IMR-90 (cell line): Measurements from ENCODE around the gene KAT2B. TPM values are rescaled to one million over a fixed set of nuclear protein-coding genes. Genes with fewer than 3 reads are reported as not detected.

ENCODE experiments used
- ATAC-seq: fragments of 200-7000 bp; cut with Tn5 transposase; 2 replicates; pipeline ENCODE4 v1.9.1; 2020; ENCODE audit warnings: low read depth, mild to moderate bottlenecking, moderate library complexity
- BruUV-seq: library from RNA; stranded (reverse); fragments of 400-500 nt; replicated peaks from 2 replicates; lab custom pipeline; 2021; lab: Mats Ljungman, UMichigan
- CTCF ChIA-PET: fragments of 300-600 bp; formaldehyde crosslinking; extraction: SDS; loops from one replicate; lab custom pipeline; 2021; ENCODE audit warnings: antibody characterized with exemption; lab: Yijun Ruan, JAX
- POLR2A ChIA-PET: fragments of 300-600 bp; sonication (Branson Sonifier 250); formaldehyde crosslinking; loops from one replicate; lab custom pipeline; 2022; ENCODE audit warnings: antibody characterized with exemption; ENCODE audit not compliant: unreplicated experiment; lab: Charles Lee
- DNase-seq: peaks from one replicate; pipeline ENCODE4 v3.0.0; 2013
- H2AFZ ChIP-seq: replicated peaks from 2 replicates; pipeline ENCODE3; 2013; ENCODE audit warnings: low read length, mild to moderate bottlenecking; ENCODE audit not compliant: poor library complexity
- H2AK5ac ChIP-seq: 2 replicates; pipeline ENCODE4 v1.6.1; 2013; ENCODE audit warnings: low read depth, low read length, inconsistent platforms
- H2AK9ac ChIP-seq: replicated peaks from 2 replicates; pipeline ENCODE3; 2013; ENCODE audit warnings: mild to moderate bottlenecking, low read depth, low read length, moderate library complexity; ENCODE audit not compliant: poor library complexity
- H2BK120ac ChIP-seq: 2 replicates; pipeline ENCODE4 v1.6.1; 2013; ENCODE audit warnings: low read depth, low read length, inconsistent platforms
- H2BK15ac ChIP-seq: 3 replicates; pipeline ENCODE4 v1.6.1; 2013; ENCODE audit warnings: low read depth, low read length, inconsistent platforms
- H2BK20ac ChIP-seq: 2 replicates; pipeline ENCODE4 v1.6.1; 2013; ENCODE audit warnings: low read depth, mild to moderate bottlenecking, inconsistent platforms, low read length, moderate library complexity
- H2BK5ac ChIP-seq: 2 replicates; pipeline ENCODE4 v1.6.1; 2013; ENCODE audit warnings: mild to moderate bottlenecking, low read depth, low read length, inconsistent platforms; ENCODE audit not compliant: poor library complexity, severe bottlenecking
- H3K14ac ChIP-seq: replicated peaks from 2 replicates; pipeline ENCODE4 v1.6.1; 2013; ENCODE audit warnings: low read depth, low read length, inconsistent platforms
- H3K18ac ChIP-seq: 2 replicates; pipeline ENCODE4 v1.6.1; 2013; ENCODE audit warnings: low read depth, low read length, control low read depth
- H3K23ac ChIP-seq: 2 replicates; pipeline ENCODE4 v1.6.1; 2013; ENCODE audit warnings: low read depth, low read length, inconsistent platforms
- H3K27ac ChIP-seq: 2 replicates; pipeline ENCODE4 v1.5.1; 2013; ENCODE audit warnings: mild to moderate bottlenecking, control low read depth, low read length; ENCODE audit not compliant: insufficient read depth
- H3K27me3 ChIP-seq: 2 replicates; pipeline ENCODE4 v1.6.1; 2013; ENCODE audit warnings: low read length; ENCODE audit not compliant: control insufficient read depth, insufficient read depth
- H3K36me3 ChIP-seq: 2 replicates; pipeline ENCODE4 v1.6.1; 2013; ENCODE audit warnings: low read length, mixed read lengths; ENCODE audit not compliant: control insufficient read depth, insufficient read depth
- H3K4ac ChIP-seq: 2 replicates; pipeline ENCODE4 v1.6.1; 2013; ENCODE audit warnings: low read depth, low read length, inconsistent platforms
- H3K4me1 ChIP-seq: 2 replicates; pipeline ENCODE4 v1.6.1; 2013; ENCODE audit warnings: low read length, mixed read lengths; ENCODE audit not compliant: control insufficient read depth, insufficient read depth
- H3K4me2 ChIP-seq: 2 replicates; pipeline ENCODE4 v1.6.1; 2013; ENCODE audit warnings: low read depth, mild to moderate bottlenecking, control low read depth, low read length, moderate library complexity
- H3K4me3 ChIP-seq: 2 replicates; pipeline ENCODE4 v1.5.1; 2013; ENCODE audit warnings: low read depth, mild to moderate bottlenecking, control low read depth, low read length, moderate library complexity; ENCODE audit not compliant: insufficient read depth
- H3K56ac ChIP-seq: 2 replicates; pipeline ENCODE4 v1.6.1; 2013; ENCODE audit warnings: low read length, inconsistent platforms; ENCODE audit not compliant: insufficient read depth; ENCODE audit errors: extremely low read depth
- H3K79me1 ChIP-seq, 2 experiments: 2 replicates each; pipeline ENCODE4 v1.6.1; 2013; ENCODE audit warnings: low read length in 2 of 2, inconsistent platforms in 1 of 2, low read depth in 1 of 2
- H3K9ac ChIP-seq: 2 replicates; pipeline ENCODE4 v1.6.1; 2013; ENCODE audit warnings: low read depth, low read length, control low read depth
- H3K9me1 ChIP-seq: 2 replicates; pipeline ENCODE4 v1.6.1; 2013; ENCODE audit warnings: low read length, inconsistent platforms; ENCODE audit not compliant: insufficient read depth
- H3K9me3 ChIP-seq: 2 replicates; pipeline ENCODE4 v1.6.1; 2013; ENCODE audit warnings: low read length; ENCODE audit not compliant: control insufficient read depth, insufficient read depth
- H4K20me1 ChIP-seq: 2 replicates; pipeline ENCODE4 v1.6.1; 2013; ENCODE audit warnings: low read length, inconsistent platforms; ENCODE audit not compliant: insufficient read depth
- H4K5ac ChIP-seq: 2 replicates; pipeline ENCODE4 v1.6.1; 2013; ENCODE audit warnings: mild to moderate bottlenecking, low read depth, low read length, control low read depth
- H4K8ac ChIP-seq, 2 experiments: 2 replicates each; pipeline ENCODE4 v1.6.1; 2013; ENCODE audit warnings: low read depth in 2 of 2, low read length in 2 of 2, control low read depth in 1 of 2, inconsistent platforms in 1 of 2
- H4K91ac ChIP-seq: 2 replicates; pipeline ENCODE4 v1.6.1; 2013; ENCODE audit warnings: low read depth, low read length, inconsistent platforms; ENCODE audit not compliant: insufficient read depth
- CEBPB ChIP-seq: IDR thresholded peaks from 2 replicates; pipeline ENCODE4 v1.6.1; 2012; ENCODE audit warnings: low read depth, low read length, improper control_type of control experiment
- FOS ChIP-seq: fragments of 150-350 bp; IDR thresholded peaks from 2 replicates; pipeline ENCODE4 v1.6.1; 2016; ENCODE audit warnings: low read depth, low read length
- MAFK ChIP-seq: IDR thresholded peaks from 2 replicates; pipeline ENCODE4 v1.6.1; 2012; ENCODE audit warnings: low read depth, low read length, improper control_type of control experiment
- MAZ ChIP-seq: IDR thresholded peaks from 2 replicates; pipeline ENCODE4 v1.6.1; 2012; ENCODE audit warnings: low read depth, mild to moderate bottlenecking, low read length, improper control_type of control experiment, moderate library complexity, borderline replicate concordance
- MXI1 ChIP-seq: IDR thresholded peaks from 2 replicates; pipeline ENCODE4 v1.6.1; 2012; ENCODE audit warnings: low read depth, mild to moderate bottlenecking, low read length, moderate library complexity, borderline replicate concordance
- NFE2L2 ChIP-seq: fragments of 150-350 bp; IDR thresholded peaks from 2 replicates; pipeline ENCODE4 v1.6.1; 2016; ENCODE audit warnings: low read depth, mild to moderate bottlenecking, low read length
- POLR2A ChIP-seq: IDR thresholded peaks from 2 replicates; pipeline ENCODE4 v1.6.1; 2012; ENCODE audit warnings: mild to moderate bottlenecking, low read depth, low read length
- RAD21 ChIP-seq: IDR thresholded peaks from 2 replicates; pipeline ENCODE4 v1.6.1; 2012; ENCODE audit warnings: low read length, improper control_type of control experiment
- RCOR1 ChIP-seq: IDR thresholded peaks from 2 replicates; pipeline ENCODE4 v1.6.1; 2012; ENCODE audit warnings: mild to moderate bottlenecking, low read length, improper control_type of control experiment; ENCODE audit not compliant: insufficient replicate concordance
- RFX5 ChIP-seq: IDR thresholded peaks from 2 replicates; pipeline ENCODE4 v1.8.0; 2012; ENCODE audit warnings: low read depth, mild to moderate bottlenecking, low read length, moderate library complexity
- SMC3 ChIP-seq: fragments of 150-350 bp; IDR thresholded peaks from 2 replicates; pipeline ENCODE4 v1.6.1; 2016; ENCODE audit warnings: low read depth, mild to moderate bottlenecking, antibody characterized with exemption, low read length, moderate library complexity
- WGBS, 2 experiments: methylation state at CpG; one replicate each; pipeline versions ENCODE4 v1.1.5 to v1.1.7; 2013; ENCODE audit warnings: missing lambda C conversion rate in 2 of 2; ENCODE audit not compliant: insufficient read length in 1 of 2; ENCODE audit errors: extremely low coverage in 2 of 2; 5-methylcytosine and 5-hydroxymethylcytosine counted together
- dilution Hi-C: fragments of 300-500 bp; cut with HindIII; formaldehyde crosslinking; loops from one replicate; pipeline ENCODE4 v1.14.3; 2018; ENCODE audit warnings: low sequenced_read_pairs; ENCODE audit not compliant: unreplicated experiment
- in situ Hi-C: fragments of 300-500 bp; cut with MboI; formaldehyde crosslinking; loops from 3 replicates; pipeline ENCODE4 v1.14.3; 2019; ENCODE audit warnings: low sequenced_read_pairs, inconsistent platforms, mixed read lengths
- intact Hi-C: fragments of 100-400 bp; cut with micrococcal nuclease; formaldehyde crosslinking; loops from 2 replicates; pipeline ENCODE4 v1.10.0; 2022
- polyA plus RNA-seq, 3 experiments: library from polyadenylated mRNA; depleted of rRNA; stranded (reverse); fragments of >200 nt; gene quantifications; 2 replicates each; pipeline ENCODE4 v1.2.3, GENCODE V29; 2012; ENCODE audit warnings: low replicate concordance in 1 of 3
- total RNA-seq: library from RNA; depleted of rRNA; stranded (reverse); fragments of >200 nt; gene quantifications from 2 replicates; pipeline ENCODE4 v1.2.3, GENCODE V29; 2012
- TF ChIP-seq, protein P1 (sequence below): fragments of 150-350 bp; IDR thresholded peaks from 2 replicates; pipeline ENCODE4 v1.6.1; 2016; ENCODE audit warnings: low read depth, mild to moderate bottlenecking, low read length, moderate library complexity, borderline replicate concordance
- TF ChIP-seq, protein P2 (sequence below): fragments of 150-350 bp; IDR thresholded peaks from 2 replicates; pipeline ENCODE4 v1.6.1; 2017; ENCODE audit warnings: mild to moderate bottlenecking, antibody characterized with exemption, low read length, low read depth
- TF ChIP-seq, protein P3 (sequence below): conservative IDR thresholded peaks from 2 replicates; pipeline ENCODE4 v1.5.1; 2012; ENCODE audit warnings: mild to moderate bottlenecking, low read depth, low read length, improper control_type of control experiment

KAT2B gene
- total and polyA plus RNA-seq, 2 of the 4 experiments (the other 2 are of a cell fraction): 2.0 to 2.2 TPM

- no peak overlapping the region for H3K14ac ChIP-seq
- no peak overlapping the region for H2BK15ac ChIP-seq
- no peaks in the 10 kb centered on the region for H3K9me1 ChIP-seq
- no peak overlapping the region for H4K91ac ChIP-seq
- ATAC-seq: no peak
- H3K18ac ChIP-seq: no peak overlapping the region
- no peak overlapping the region for H3K4me2 ChIP-seq
- no peaks in the 10 kb centered on the region for H3K9me3 ChIP-seq
- H2BK120ac ChIP-seq: no peak overlapping the region
- no peaks in the 10 kb centered on the region for H3K4me1 ChIP-seq
- H3K27me3 ChIP-seq: no peaks in the 10 kb centered on the region
- no peak overlapping the region for H3K4ac ChIP-seq
- H2AFZ ChIP-seq: no peak overlapping the region
- no peak overlapping the region for H3K9ac ChIP-seq
- CTCF ChIA-PET: no interaction called here
- DNase-seq: no peak
- no CpG with 5 or more reads among the region's 2 CpGs for WGBS, 2 experiments
- H4K8ac ChIP-seq: no peak overlapping the region
- no peak overlapping the region for H3K27ac ChIP-seq
- H3K56ac ChIP-seq: no peak overlapping the region
- H3K4me3 ChIP-seq: no peak overlapping the region
- H4K5ac ChIP-seq: no peak overlapping the region
- no peak overlapping the region for H3K23ac ChIP-seq
- no peak overlapping the region for H2BK5ac ChIP-seq
- TF ChIP-seq FOS: no peak
- no peak for TF ChIP-seq MAZ
- TF ChIP-seq, protein P1, sequence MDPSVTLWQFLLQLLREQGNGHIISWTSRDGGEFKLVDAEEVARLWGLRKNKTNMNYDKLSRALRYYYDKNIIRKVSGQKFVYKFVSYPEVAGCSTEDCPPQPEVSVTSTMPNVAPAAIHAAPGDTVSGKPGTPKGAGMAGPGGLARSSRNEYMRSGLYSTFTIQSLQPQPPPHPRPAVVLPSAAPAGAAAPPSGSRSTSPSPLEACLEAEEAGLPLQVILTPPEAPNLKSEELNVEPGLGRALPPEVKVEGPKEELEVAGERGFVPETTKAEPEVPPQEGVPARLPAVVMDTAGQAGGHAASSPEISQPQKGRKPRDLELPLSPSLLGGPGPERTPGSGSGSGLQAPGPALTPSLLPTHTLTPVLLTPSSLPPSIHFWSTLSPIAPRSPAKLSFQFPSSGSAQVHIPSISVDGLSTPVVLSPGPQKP: no peak
- TF ChIP-seq, protein P2, sequence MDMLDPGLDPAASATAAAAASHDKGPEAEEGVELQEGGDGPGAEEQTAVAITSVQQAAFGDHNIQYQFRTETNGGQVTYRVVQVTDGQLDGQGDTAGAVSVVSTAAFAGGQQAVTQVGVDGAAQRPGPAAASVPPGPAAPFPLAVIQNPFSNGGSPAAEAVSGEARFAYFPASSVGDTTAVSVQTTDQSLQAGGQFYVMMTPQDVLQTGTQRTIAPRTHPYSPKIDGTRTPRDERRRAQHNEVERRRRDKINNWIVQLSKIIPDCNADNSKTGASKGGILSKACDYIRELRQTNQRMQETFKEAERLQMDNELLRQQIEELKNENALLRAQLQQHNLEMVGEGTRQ: no peak
- no peak for TF ChIP-seq RCOR1
- no peak for TF ChIP-seq RAD21
- no peak for TF ChIP-seq CEBPB
- no peak for TF ChIP-seq POLR2A
- no peak for TF ChIP-seq MXI1
- no peak for TF ChIP-seq NFE2L2
- no peak for TF ChIP-seq MAFK
- no peak for TF ChIP-seq RFX5
- TF ChIP-seq, protein P3, sequence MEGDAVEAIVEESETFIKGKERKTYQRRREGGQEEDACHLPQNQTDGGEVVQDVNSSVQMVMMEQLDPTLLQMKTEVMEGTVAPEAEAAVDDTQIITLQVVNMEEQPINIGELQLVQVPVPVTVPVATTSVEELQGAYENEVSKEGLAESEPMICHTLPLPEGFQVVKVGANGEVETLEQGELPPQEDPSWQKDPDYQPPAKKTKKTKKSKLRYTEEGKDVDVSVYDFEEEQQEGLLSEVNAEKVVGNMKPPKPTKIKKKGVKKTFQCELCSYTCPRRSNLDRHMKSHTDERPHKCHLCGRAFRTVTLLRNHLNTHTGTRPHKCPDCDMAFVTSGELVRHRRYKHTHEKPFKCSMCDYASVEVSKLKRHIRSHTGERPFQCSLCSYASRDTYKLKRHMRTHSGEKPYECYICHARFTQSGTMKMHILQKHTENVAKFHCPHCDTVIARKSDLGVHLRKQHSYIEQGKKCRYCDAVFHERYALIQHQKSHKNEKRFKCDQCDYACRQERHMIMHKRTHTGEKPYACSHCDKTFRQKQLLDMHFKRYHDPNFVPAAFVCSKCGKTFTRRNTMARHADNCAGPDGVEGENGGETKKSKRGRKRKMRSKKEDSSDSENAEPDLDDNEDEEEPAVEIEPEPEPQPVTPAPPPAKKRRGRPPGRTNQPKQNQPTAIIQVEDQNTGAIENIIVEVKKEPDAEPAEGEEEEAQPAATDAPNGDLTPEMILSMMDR: no peak
- TF ChIP-seq SMC3: no peak
- H2BK20ac ChIP-seq: no peak overlapping the region
- intact Hi-C loops: no loop called here
- no TSS peak for BruUV-seq
- POLR2A ChIA-PET: no interaction called here
- H2AK9ac ChIP-seq: no peak overlapping the region
- no peaks in the 10 kb centered on the region for H3K79me1 ChIP-seq
- H3K36me3 ChIP-seq: no peaks in the 10 kb centered on the region
- dilution Hi-C loops: no loop called here
- no peak overlapping the region for H2AK5ac ChIP-seq
- no peaks in the 10 kb centered on the region for H4K20me1 ChIP-seq
- in situ Hi-C loops: no loop called here
These were observed 105.6 kb downstream of the KAT2B start for GRCh38 chr3:20145874-20146273.
